G401.6 (cell line): ENCODE results near the gene CEBPB.
A peak's percentile ranks its signal among the peaks of the same experiment; 100 is the strongest.
"Not testable (repeated sequence)": the region's sequence is repeated elsewhere in the genome, so short reads cannot be mapped to it uniquely, and the experiment has no call there.

ENCODE experiments used
- FAIRE-seq: peaks from 2 replicates; lab custom pipeline; 2012; peaks lifted over from hg19 to GRCh38; lab: Jason Lieb, UNC

The CEBPB gene

DNA sequence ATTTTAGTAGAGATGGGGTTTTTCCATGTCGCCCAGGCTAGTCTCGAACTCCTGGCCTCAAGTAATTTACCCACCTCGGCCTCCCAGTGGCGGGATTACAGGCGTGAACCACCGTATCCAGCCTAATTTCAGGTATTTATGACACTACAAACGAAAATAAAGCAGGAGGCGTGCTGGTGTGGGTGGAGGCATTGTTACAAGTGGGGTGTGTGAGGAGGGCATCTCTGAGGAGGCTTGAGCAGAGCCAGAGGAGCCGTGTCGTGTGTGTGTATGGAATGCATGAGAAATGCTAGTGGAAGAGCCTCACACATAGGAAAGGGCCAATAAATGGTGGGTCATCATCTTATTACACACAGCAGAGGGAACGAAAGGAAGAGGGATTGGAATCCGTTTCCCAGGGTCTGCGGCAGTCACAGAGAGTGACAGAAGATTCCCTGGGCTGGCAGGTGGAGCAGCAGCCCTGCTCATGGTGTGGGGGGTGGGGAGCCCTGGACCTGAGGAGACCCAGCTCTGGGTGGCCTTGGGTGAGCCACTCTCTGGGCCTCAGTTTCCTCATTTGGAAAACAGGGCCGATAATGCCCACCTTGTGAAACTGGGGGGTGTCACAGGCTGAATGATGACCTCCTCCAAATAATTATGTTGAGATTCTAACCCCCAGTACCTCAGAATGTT is 19.9 kb upstream of the CEBPB start:
- no peak for FAIRE-seq

DNA sequence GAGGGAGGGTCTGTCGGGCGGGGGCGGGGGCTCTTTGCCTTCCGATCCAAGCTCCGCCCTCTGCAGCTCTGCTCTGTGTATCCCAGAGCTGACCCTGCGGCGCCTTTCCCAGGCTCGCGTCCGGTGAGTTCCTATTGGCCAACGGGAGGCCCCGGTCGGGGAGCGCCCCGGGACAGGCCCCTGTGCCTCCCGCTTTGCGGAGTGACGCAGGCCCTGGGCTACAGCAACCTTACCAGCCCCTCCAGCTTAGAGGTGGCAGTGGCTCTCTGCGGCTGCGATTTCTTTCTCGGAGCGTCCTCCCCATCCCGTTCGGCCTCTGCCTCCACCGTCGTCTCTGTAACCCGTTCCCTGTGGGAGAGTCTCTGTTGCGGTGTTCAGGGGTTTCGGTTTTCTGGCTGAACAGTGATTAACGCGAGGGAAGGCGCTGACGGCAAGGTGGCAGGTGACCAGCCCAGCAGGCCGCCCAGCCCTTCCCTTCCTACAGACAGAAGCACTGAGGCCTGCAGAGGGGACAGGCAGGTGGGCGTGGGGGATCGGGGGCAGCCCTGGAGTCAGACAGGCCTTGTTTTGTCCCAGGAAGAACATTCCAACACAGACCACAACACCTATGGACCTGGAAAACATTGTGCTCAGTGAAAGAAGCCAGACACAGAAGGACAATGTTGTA is 18.1 kb upstream of the CEBPB start:
- FAIRE-seq: no peak

DNA sequence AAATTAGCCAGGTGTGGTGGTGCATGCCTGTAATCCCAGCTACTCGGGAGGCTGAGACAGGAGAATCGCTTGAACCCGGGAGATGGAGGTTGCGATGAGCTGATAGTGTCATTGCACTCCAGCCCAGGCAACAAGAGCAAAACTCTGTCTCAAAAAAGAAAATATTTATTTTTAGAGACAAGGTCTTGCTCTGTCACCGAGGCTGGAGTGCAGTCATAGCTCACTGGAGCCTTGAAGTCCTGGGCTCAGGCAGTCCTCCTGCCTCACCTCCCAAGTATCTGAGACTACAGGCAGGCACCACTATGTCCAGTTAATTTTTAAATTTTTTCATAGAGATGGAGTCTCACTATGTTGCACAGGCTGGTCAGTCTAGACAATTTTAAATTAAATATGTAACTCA is 16.2 kb upstream of the CEBPB start:
- no peak for FAIRE-seq

DNA sequence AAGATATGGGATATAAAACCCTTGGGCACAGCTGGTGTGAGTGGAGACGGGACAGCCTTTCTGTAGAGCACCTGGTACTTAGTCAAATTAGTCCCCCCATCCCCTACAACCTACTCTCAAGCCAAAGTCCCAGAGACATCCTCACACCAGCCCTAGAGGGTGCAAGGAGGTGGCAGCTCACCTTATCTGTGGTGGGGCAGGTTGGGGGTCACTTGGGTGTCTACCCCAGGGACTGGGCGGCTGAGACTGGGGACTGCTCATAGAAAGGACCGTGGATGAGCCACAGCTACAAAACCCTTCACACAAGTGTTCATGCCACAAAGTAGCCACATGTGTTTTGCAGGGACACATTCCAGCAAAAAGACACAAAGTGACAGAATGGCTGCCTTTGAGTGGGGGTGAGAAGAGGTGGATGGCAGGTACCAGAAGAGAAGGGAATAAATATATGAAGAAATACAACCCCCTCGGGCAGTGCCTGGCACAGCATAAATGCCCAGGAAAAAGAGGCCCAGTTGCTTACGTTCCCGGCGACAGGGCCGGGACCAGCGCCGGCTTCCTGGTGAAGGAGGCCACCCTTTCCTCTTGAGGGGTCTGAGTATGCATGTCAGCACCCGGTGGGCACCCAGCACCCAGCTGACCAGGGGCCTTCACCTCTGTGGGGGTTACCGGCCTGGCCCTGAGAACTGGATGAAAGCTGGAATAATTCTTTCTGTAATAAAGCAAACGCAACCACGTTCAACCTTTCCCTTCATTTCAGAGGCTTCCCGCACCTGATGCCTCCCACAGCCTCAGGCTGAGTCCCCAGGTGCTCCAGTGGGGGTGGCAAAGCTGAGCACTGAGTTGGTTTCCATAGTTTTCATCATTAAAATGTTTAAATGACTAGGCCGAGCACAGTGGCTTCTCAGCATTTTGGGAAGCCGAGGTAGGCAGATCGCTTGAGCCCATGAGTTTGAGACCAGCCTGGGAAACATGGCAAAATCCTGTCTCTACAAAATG is 14.4 kb upstream of the CEBPB start:
- no peak for FAIRE-seq

DNA sequence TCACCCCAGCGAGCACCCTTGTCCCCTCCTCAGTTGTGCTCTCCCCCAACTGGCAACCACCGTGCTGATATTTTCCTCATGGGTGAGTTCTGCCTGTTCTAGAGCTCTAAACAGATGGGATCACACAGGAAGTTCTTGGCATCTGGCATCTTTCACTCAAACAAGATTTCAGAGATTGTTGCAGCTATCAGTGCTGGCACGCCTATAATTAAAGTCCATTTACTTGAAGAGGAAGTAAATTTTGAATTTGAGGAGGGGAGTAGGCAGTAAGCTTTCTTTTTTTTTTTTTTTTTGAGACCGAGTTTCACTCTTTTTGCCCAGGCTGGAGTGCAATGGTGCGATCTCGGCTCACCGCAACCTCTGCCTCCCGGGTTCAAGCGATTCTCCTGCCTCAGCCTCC is 12.0 kb upstream of the CEBPB start:
- not testable (repeated sequence) for FAIRE-seq

DNA sequence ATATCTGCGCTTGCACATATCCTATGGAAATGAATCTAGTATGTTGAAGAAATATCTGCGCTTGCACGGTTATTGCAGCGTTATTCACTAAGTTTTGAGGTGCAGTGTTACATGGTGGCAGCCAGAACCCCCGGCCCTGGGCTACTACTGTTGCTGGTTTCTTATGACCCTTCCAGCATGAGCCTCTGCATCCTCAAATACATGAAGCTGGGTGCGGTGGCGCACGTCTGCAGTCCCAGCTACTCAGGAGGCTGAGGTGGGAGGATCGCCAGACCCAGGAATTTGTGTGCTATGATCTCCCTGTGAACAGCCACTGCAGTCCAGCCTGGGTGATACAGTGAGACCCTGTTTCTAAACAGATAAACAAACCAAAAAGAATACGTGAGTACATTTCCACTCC is 9.3 kb upstream of the CEBPB start:
- no peak for FAIRE-seq

DNA sequence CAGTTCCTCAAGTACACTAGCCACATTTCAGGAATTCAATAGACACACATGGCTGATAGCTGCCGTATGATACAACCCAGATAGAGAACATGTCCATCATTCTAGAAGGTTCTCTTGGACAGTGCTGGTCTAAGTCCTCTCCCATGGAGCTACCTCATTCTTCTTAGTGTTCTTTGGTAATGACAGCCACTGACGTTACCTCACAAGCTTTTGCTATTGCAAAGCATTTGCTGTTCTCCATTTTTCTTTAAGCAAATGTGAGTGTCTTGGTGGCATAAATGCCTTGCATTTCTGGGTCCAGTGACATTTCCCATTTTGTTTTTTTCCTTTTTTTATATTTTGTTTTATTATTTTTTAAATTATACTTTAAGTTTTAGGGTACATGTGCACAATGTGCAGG is 8.3 kb upstream of the CEBPB start:
- no peak for FAIRE-seq

DNA sequence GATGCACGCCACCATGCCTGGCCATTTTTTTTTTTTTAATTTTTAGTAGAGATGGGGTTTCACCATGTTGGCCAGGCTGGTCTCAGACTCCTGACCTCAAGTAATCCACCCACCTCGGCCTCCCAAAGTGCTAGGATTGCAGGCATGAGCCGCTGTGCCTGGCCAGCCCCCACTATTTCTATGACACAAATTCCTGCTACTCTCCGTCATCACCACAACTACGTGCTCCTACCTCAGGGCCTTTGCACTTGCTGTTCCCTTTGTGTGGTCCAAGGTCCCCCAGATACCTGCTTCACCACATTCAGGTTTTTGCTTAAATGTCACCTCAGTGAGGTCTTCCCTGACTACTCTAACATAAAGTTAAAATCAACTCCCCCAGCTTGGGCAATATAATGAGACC is 5.2 kb upstream of the CEBPB start:
- no peak for FAIRE-seq

DNA sequence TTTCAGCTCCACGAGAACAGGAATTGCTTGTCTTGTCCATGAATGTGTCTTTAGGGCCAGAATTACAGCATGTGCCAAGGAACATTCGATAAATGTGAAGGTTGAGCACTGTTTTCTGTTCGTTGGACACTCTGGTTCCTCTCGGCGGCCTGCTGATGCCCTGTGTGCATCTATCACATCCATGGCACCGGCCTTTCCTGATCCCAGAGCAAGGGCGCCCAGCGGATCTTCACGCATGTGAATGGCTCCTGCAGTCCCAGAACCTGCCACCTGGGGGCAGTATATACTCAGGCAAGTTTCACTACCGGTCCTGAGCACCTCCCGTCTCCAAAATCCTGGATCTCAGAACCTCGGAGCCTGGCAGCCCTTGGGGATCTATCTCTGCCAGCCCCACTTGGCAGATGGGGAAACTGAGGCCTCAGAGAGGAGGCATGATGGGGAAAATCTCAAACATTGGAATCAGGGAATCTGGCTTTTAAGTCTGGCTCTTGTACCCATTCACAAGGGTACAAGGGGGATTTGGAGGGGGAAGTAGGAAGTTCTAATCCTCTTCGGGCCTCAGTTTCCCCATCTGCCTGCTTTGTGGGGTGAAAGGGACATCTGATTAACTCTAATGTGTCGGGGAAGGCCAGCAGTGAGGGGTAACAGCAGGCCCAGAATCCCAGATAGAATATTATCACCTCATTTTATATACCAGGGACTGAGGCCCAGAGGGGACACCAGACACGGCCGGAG is 4.3 kb upstream of the CEBPB start:
- FAIRE-seq: peak; percentile 70

DNA sequence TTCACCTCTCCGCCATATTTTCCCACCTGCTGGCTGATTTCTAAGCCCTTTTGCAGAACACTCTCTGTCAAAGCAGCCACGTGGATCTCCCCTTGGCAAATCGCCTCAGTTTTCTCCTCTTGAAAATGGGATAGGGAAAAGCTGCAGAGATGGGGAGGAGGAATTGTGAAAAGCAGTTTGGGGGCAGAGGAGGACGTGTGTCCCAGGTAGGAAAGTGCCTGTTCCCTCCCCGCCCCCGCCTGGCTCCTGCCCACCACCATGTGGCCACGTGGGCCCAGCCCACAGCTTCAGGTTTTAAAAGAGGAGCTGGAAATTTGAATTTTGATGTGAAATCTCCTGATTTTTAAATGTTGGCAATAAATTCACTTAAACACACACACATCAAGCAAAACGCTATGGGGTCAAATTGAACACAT is 3.6 kb upstream of the CEBPB start:
- no peak for FAIRE-seq

DNA sequence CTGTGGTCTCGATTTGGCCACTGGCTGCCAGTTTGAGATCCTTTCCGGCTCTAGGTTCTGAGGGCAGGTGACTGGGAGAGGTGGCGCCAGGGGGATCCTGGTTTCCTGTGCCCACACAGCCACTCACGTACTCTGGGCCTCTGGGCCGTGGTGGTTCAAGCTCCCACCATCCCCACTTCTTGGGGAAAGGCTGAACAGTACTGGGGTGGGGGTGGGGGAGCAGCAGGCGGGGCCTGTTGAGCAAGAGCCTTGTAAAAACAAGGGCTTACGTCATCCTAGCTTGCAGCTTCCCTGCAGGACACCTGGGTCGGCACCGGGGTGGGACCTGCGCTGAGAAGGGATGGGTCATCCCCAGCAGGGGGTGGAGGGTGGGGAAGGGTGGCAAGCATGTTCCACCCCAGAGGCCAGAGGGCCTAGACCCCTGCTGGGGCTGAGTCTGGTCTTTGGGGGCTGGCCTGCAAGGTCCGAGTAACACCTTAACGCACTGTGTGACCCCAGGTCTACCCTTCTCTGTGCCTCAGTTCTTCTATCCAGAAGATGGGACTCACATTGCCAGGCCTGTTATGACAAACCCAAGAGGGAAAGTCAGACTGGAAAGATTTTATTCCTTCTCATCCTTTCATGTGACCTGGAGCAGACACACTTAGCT is 3.1 kb upstream of the CEBPB start:
- no peak for FAIRE-seq

DNA sequence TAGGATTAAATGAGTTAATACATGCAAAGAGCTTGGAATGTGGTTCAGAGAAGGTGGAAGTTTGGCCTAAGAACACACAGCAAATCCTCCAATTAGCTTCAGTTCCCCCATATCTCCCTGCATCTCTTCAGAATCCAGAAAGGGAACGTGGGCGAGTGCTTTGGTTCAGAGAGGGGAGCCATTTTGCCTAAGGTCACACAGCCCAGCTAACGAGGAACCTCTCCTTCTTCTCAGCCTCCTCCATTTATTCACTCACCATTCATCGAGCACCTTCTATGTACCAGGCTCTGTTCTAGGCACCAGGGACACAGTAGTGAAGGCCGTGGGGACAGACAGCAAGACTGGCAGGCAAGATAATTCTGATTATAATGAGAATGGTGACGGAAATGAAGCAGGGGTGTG is 2.3 kb upstream of the CEBPB start:
- FAIRE-seq: no peak

DNA sequence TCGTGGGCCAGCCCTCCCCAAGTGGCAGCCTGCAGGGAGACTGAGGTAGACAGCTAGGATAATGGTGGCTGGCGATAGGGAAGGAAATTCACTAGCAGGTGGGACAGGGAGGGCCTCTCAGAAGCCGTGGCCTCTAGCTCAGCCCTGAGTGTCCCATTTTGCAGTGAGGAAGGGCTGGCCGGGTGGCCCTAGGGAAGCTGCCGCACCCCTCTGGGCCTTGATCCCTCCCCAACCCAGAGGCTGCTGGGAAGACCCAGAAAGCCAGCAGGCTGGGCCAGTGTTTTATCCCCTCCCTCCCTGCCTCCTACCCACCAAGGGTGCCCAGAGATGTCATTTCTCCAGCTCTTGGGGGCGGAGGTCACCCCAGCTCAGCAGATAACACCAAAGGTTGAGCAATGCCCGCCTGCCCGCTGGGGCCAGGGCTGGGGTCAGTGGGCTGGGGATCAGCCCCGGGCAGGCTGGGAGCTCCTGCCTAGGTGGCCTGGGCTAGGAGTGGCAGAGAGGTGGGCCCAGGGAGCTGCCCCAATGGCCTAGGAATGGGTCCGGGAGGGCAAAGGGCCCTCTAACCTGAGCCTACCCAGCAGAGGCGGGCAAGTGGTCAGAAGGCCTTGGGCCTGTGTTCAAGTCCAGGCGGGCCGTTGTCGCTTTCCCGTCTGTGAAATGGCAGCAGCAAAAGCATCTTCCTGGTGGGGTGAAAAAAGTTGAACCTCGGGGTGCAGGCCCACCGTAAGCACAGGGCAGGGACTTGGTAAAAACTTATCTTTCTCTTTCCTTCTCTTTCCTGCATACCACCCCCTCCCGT is 1.6 kb upstream of the CEBPB start:
- no peak for FAIRE-seq

DNA sequence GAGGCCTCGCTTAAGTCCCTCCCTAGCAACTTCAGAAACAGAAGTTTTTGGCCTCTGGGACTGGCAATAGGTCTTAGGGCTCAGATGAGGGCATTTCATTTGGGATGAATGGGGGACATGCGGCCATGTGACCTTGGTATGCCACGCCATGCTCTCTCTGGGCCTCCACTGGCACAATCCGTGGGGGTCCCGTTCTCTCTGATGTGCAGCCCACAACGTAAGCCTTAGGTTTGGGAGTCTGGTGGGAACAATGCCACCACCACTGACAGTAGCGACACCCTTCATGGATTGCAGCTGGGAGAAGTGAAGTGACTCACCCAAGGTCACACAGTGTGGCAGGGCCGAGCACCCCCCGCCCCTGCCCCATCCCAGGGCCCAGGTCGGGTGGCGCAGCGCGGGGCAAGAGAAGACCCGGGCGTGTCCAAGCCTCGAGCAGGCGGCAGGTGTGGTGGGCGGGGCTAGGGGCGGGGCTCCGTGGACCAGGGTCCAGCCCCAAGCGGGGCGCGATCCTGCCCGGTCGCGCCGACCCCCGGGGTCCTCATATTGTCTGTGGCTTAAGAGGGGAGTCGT is 864 bp upstream of the CEBPB start:
- FAIRE-seq: no peak

DNA sequence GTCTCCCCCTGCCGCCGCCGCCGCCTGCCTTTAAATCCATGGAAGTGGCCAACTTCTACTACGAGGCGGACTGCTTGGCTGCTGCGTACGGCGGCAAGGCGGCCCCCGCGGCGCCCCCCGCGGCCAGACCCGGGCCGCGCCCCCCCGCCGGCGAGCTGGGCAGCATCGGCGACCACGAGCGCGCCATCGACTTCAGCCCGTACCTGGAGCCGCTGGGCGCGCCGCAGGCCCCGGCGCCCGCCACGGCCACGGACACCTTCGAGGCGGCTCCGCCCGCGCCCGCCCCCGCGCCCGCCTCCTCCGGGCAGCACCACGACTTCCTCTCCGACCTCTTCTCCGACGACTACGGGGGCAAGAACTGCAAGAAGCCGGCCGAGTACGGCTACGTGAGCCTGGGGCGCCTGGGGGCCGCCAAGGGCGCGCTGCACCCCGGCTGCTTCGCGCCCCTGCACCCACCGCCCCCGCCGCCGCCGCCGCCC is 474 bp downstream of the CEBPB start:
- no peak for FAIRE-seq

DNA sequence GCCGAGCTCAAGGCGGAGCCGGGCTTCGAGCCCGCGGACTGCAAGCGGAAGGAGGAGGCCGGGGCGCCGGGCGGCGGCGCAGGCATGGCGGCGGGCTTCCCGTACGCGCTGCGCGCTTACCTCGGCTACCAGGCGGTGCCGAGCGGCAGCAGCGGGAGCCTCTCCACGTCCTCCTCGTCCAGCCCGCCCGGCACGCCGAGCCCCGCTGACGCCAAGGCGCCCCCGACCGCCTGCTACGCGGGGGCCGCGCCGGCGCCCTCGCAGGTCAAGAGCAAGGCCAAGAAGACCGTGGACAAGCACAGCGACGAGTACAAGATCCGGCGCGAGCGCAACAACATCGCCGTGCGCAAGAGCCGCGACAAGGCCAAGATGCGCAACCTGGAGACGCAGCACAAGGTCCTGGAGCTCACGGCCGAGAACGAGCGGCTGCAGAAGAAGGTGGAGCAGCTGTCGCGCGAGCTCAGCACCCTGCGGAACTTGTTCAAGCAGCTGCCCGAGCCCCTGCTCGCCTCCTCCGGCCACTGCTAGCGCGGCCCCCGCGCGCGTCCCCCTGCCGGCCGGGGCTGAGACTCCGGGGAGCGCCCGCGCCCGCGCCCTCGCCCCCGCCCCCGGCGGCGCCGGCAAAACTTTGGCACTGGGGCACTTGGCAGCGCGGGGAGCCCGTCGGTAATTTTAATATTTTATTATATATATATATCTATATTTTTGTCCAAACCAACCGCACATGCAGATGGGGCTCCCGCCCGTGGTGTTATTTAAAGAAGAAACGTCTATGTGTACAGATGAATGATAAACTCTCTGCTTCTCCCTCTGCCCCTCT is 1.1 kb downstream of the CEBPB start:
- FAIRE-seq: no peak

DNA sequence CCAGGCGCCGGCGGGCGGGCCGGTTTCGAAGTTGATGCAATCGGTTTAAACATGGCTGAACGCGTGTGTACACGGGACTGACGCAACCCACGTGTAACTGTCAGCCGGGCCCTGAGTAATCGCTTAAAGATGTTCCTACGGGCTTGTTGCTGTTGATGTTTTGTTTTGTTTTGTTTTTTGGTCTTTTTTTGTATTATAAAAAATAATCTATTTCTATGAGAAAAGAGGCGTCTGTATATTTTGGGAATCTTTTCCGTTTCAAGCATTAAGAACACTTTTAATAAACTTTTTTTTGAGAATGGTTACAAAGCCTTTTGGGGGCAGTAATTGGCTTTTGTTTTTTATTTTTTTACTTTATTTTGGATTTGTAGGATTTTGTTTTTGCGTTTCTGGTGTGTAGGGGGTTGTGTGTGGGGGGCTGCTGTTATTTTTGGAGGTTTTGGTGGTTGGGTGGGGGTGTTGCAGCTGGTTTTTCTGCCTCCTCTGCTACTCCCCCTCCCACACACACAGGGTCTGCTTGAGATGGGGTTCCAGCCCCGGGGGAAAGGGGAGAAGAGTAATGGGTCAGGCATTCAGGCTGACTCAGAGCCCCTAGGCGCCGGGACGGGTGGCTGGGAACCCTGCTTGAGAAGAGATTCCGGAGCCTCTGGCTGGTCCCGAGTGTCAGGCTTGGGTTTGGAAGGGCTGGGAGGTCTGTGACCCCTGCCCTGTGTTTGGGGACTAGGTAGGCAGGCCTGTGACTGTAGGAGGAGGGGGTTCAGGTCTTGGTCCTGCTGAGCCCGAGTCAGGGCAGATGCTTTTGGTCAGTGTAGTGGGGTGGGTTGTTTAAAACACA is 2.0 kb downstream of the CEBPB start:
- FAIRE-seq: peak; percentile 75

DNA sequence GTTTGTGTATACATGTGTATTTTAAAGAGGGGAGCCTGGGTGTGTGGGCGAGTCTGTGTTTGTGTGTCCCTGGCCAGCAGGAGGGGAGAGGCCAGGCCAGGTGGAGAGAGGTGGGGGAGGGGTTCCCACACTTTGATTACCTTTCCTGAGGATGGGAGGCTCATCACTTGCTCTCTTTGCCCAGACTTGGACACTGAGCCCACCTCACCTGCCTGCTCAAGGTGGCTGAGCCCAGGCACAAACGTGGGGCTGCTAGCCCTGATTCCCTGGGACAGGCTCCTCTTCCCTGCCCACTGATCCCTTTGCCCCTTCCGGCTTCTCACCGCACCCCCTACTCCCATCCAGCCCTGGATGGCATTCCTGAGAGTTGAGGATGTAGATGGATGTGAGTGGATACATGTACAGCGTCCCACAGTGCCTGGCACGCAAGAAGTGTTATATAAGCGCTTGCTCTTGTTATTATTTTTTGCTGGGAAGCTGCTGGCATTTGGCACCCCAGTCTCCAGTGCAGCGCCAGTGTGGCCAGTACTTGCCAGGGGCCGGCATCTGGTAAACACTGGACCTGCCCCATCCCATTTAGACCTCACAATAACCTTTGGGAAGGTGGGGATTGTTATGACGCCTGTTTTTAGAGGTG is 2.7 kb downstream of the CEBPB start:
- FAIRE-seq: no peak
